H1 (cell line): ENCODE measurements around the gene YPEL5. TPM values are rescaled to one million over a fixed set of nuclear protein-coding genes. Genes with fewer than 3 reads are reported as not detected.

Source experiments
- CTCF ChIA-PET: fragments of 300-600 bp; sonication (Branson Sonifier 250); formaldehyde crosslinking; loops from one replicate; lab custom pipeline; 2021; ENCODE audit not compliant: partially characterized antibody; lab: Charles Lee
- POLR2A ChIA-PET: fragments of 300-600 bp; sonication (Branson Sonifier 250); formaldehyde crosslinking; loops from one replicate; lab custom pipeline; 2021; ENCODE audit warnings: inconsistent platforms; ENCODE audit not compliant: partially characterized antibody; lab: Charles Lee
- DNase-seq, 2 experiments: peaks; one replicate each; pipeline versions ENCODE4 v3.0.0 to v3.0.0-alpha.2; 2010 to 2022; ENCODE audit warnings: low spot score in 2 of 2, low read depth in 1 of 2, mixed read lengths in 1 of 2
- FAIRE-seq: peaks from 2 replicates; lab custom pipeline; 2011; peaks lifted over from hg19 to GRCh38; lab: Jason Lieb, UNC
- H2AFZ ChIP-seq: 2 replicates; pipeline ENCODE4 v1.8.1; 2012; ENCODE audit warnings: low read length, inconsistent platforms
- H2AK5ac ChIP-seq: 2 replicates; pipeline ENCODE4 v1.6.1; 2013; ENCODE audit warnings: low read depth, low read length
- H2BK120ac ChIP-seq: replicated peaks from 2 replicates; pipeline ENCODE3; 2013; ENCODE audit warnings: low read depth, low read length, inconsistent platforms
- H2BK12ac ChIP-seq: 2 replicates; pipeline ENCODE4 v1.6.1; 2013; ENCODE audit warnings: low read depth, low read length
- H2BK15ac ChIP-seq: 2 replicates; pipeline ENCODE4 v1.6.1; 2013; ENCODE audit warnings: low read length
- H2BK20ac ChIP-seq: 2 replicates; pipeline ENCODE4 v1.6.1; 2013; ENCODE audit warnings: low read length
- H2BK5ac ChIP-seq: 2 replicates; pipeline ENCODE4 v1.6.1; 2013; ENCODE audit warnings: low read depth, low read length
- H3K14ac ChIP-seq: 2 replicates; pipeline ENCODE4 v1.6.1; 2013; ENCODE audit warnings: inconsistent platforms; ENCODE audit not compliant: insufficient read length
- H3K18ac ChIP-seq: 2 replicates; pipeline ENCODE4 v1.6.1; 2013; ENCODE audit warnings: low read length; ENCODE audit errors: extremely low read depth
- H3K23ac ChIP-seq: 2 replicates; pipeline ENCODE4 v1.6.1; 2013; ENCODE audit warnings: inconsistent platforms; ENCODE audit not compliant: insufficient read length
- H3K23me2 ChIP-seq: 2 replicates; pipeline ENCODE4 v1.6.1; 2013; ENCODE audit warnings: low read depth, low read length
- H3K27ac ChIP-seq: 2 replicates; pipeline ENCODE4 v1.6.1; 2011; ENCODE audit warnings: low read depth, low read length, inconsistent platforms
- H3K27me3 ChIP-seq, 4 experiments: replicated peaks in 1 of 4; 1 replicate in 1 of 4; 2 replicates in 3 of 4; pipeline versions ENCODE4 v1.6.1 to v1.8.1; 2011 to 2013; ENCODE audit warnings: low read length in 3 of 4, mild to moderate bottlenecking in 3 of 4, inconsistent platforms in 2 of 4, mixed read lengths in 2 of 4, moderate library complexity in 1 of 4; ENCODE audit not compliant: control insufficient read depth in 3 of 4, insufficient read depth in 3 of 4; ENCODE audit errors: extremely low read depth in 1 of 4
- H3K36me3 ChIP-seq, 4 experiments: 2 replicates each; pipeline versions ENCODE4 v1.6.1 to v1.8.1; 2011 to 2013; ENCODE audit warnings: mild to moderate bottlenecking in 4 of 4, low read length in 3 of 4, moderate library complexity in 2 of 4, control low read depth in 1 of 4, inconsistent platforms in 1 of 4; ENCODE audit not compliant: insufficient read depth in 4 of 4, control insufficient read depth in 2 of 4
- H3K4ac ChIP-seq: replicated peaks from 2 replicates; pipeline ENCODE3; 2013; ENCODE audit warnings: low read length, low read depth, mixed read lengths, inconsistent platforms; ENCODE audit not compliant: insufficient read length
- H3K4me1 ChIP-seq, 4 experiments: replicated peaks in 1 of 4; 1 replicate in 1 of 4; 2 replicates in 3 of 4; pipeline versions ENCODE4 v1.6.1 to v1.8.1; 2011 to 2013; ENCODE audit warnings: low read length in 3 of 4, inconsistent platforms in 2 of 4, mixed read lengths in 1 of 4; ENCODE audit not compliant: insufficient read depth in 4 of 4, control insufficient read depth in 3 of 4
- H3K4me2 ChIP-seq, 2 experiments: 2 replicates each; pipeline versions ENCODE4 v1.6.1 to v1.8.1; 2011 to 2013; ENCODE audit warnings: low read depth in 2 of 2, low read length in 2 of 2, control low read depth in 1 of 2, inconsistent platforms in 1 of 2, mild to moderate bottlenecking in 1 of 2; ENCODE audit not compliant: insufficient read depth in 1 of 2
- H3K4me3 ChIP-seq, 4 experiments: fragments of 200-600, 300-600 bp in 1 of 4; sonication (generic), shearing (Covaris generic), sonication (Bioruptor Twin) in 1 of 4; 2 replicates each; pipeline versions ENCODE4 v1.5.1 to v1.8.1; 2011 to 2016; ENCODE audit warnings: low read length in 4 of 4, low read depth in 3 of 4, control low read depth in 2 of 4, inconsistent platforms in 2 of 4, mild to moderate bottlenecking in 2 of 4, mixed read lengths in 1 of 4, moderate library complexity in 1 of 4; ENCODE audit not compliant: insufficient read depth in 2 of 4; ENCODE audit errors: extremely low read depth in 1 of 4
- H3K56ac ChIP-seq: replicated peaks from 2 replicates; pipeline ENCODE3; 2013; ENCODE audit warnings: low read depth, mild to moderate bottlenecking, mixed read lengths, low read length, inconsistent platforms; ENCODE audit not compliant: insufficient read length
- H3K79me1 ChIP-seq: 2 replicates; pipeline ENCODE4 v1.6.1; 2013; ENCODE audit warnings: low read depth, low read length, control low read depth
- H3K79me2 ChIP-seq, 2 experiments: 2 replicates each; pipeline versions ENCODE4 v1.6.1 to v1.8.1; 2012 to 2013; ENCODE audit warnings: low read length in 2 of 2, mild to moderate bottlenecking in 2 of 2, inconsistent platforms in 1 of 2; ENCODE audit not compliant: insufficient read depth in 2 of 2, control insufficient read depth in 1 of 2
- H3K9ac ChIP-seq, 4 experiments: replicated peaks in 1 of 4; 1 replicate in 1 of 4; 2 replicates in 3 of 4; pipeline versions ENCODE4 v1.6.1 to v1.8.1; 2011 to 2013; ENCODE audit warnings: low read depth in 3 of 4, low read length in 3 of 4, control low read depth in 2 of 4, mild to moderate bottlenecking in 2 of 4, moderate library complexity in 2 of 4, inconsistent platforms in 1 of 4; ENCODE audit errors: extremely low read depth in 1 of 4
- H3K9me3 ChIP-seq, 2 experiments: 2 replicates each; pipeline versions ENCODE4 v1.6.1 to v1.8.1; 2012 to 2013; ENCODE audit warnings: mild to moderate bottlenecking in 2 of 2, moderate library complexity in 2 of 2, control low read depth in 1 of 2, inconsistent platforms in 1 of 2, low read depth in 1 of 2, low read length in 1 of 2, mixed read lengths in 1 of 2; ENCODE audit not compliant: insufficient read depth in 2 of 2
- H4K20me1 ChIP-seq, 2 experiments: replicated peaks in 1 of 2; 2 replicates each; pipeline versions ENCODE3 to v1.8.1; 2011 to 2013; ENCODE audit warnings: inconsistent platforms in 2 of 2, low read length in 2 of 2, mild to moderate bottlenecking in 1 of 2; ENCODE audit not compliant: insufficient read depth in 2 of 2, control insufficient read depth in 1 of 2
- H4K5ac ChIP-seq: 2 replicates; pipeline ENCODE4 v1.6.1; 2013; ENCODE audit warnings: low read length, low read depth, mixed read lengths, inconsistent platforms; ENCODE audit not compliant: insufficient read length
- H4K8ac ChIP-seq: 2 replicates; pipeline ENCODE4 v1.8.0; 2013; ENCODE audit warnings: mild to moderate bottlenecking, moderate library complexity, low read length, inconsistent platforms; ENCODE audit not compliant: insufficient read depth; ENCODE audit errors: extremely low read depth
- H4K91ac ChIP-seq: replicated peaks from 2 replicates; pipeline ENCODE3; 2013; ENCODE audit warnings: low read length, mixed read lengths, inconsistent platforms; ENCODE audit not compliant: insufficient read length
- CHD1 ChIP-seq: IDR thresholded peaks from 2 replicates; pipeline ENCODE4 v1.6.1; 2012; ENCODE audit warnings: low read depth, low read length, improper control_type of control experiment
- FOSL1 ChIP-seq: IDR thresholded peaks from 2 replicates; pipeline ENCODE4 v1.6.1; 2011; ENCODE audit warnings: mild to moderate bottlenecking, low read depth, low read length, moderate library complexity; ENCODE audit not compliant: insufficient read depth
- HDAC6 ChIP-seq: IDR thresholded peaks from one replicate; pipeline ENCODE4 v1.7.1; 2012; ENCODE audit warnings: low read depth, mild to moderate bottlenecking, inconsistent platforms, low read length, moderate library complexity
- NRF1 ChIP-seq: IDR thresholded peaks from 2 replicates; pipeline ENCODE4 v1.6.1; 2011; ENCODE audit warnings: mild to moderate bottlenecking, low read depth, low read length, improper control_type of control experiment
- WGBS, 2 experiments: shearing (Covaris generic) in 1 of 2; methylation state at CpG; one replicate each; pipeline versions ENCODE4 v1.1.6 to v1.1.7; 2013 to 2015; ENCODE audit warnings: low lambda C conversion rate in 2 of 2, mixed read lengths in 2 of 2, inconsistent platforms in 1 of 2, low coverage in 1 of 2, missing lambda C conversion rate in 1 of 2; ENCODE audit not compliant: insufficient replicate concordance in 2 of 2, insufficient coverage in 1 of 2, insufficient read length in 1 of 2; ENCODE audit errors: extremely low coverage in 1 of 2, missing lambda C conversion rate in 1 of 2; 5-methylcytosine and 5-hydroxymethylcytosine counted together
- polyA plus RNA-seq, 7 experiments: library from polyadenylated mRNA; depleted of rRNA in 3 of 7; stranded (reverse) in 5 of 7; unstranded in 2 of 7; fragments of >200 nt in 5 of 7; fragments of 200-250 nt in 2 of 7; gene quantifications; 1 replicate in 5 of 7; 2 replicates in 1 of 7; 4 replicates in 1 of 7; pipeline versions ENCODE4 v1.2.1 to v1.2.3, GENCODE V29; 2011 to 2013; ENCODE audit warnings: missing spikeins in 2 of 7, mixed read lengths in 2 of 7
- total RNA-seq: library from RNA; stranded (reverse); fragmentation: NEBNext Ultra II Directional; extraction: Animal tissue kit (Norgen Biotek cat#: 25700); gene quantifications from 2 replicates; pipeline ENCODE4 v1.2.1, GENCODE V29; 2021

Gene YPEL5
- total and polyA plus RNA-seq, 2 of the 8 experiments (the other 6 are each of a cell fraction or from before 2014, with no cell fraction given): 18.5 to 28.0 TPM

GRCh38 chr2:30112561-30112960 is 34.2 kb upstream of the YPEL5 start:
- Histone ChIP-seq H2BK120ac (no peak overlapping the region), H3K4ac (no peak overlapping the region), H2AFZ (no peak overlapping the region), H2BK20ac (no peak overlapping the region), H3K14ac (no peak overlapping the region), H3K27me3 (no peaks in the 10 kb centered on the region), H3K4me1 (peaks cover 0 to 7% (median 2%) of the 10 kb centered on the region in 4 experiments; a peak in 2 of 7 replicates), H2BK15ac (no peak overlapping the region), H3K9ac (no peak overlapping the region), H3K23me2 (no peaks in the 10 kb centered on the region), H2AK5ac (no peak overlapping the region), H4K91ac (no peak overlapping the region), H3K56ac (no peak overlapping the region), H3K23ac (no peak overlapping the region), H3K27ac (no peak overlapping the region), H3K4me3 (no peak overlapping the region), H3K9me3 (no peaks in the 10 kb centered on the region), H4K8ac (no peak overlapping the region), H3K79me1 (no peaks in the 10 kb centered on the region), H4K5ac (no peak overlapping the region), H4K20me1 (no peaks in the 10 kb centered on the region), H3K79me2 (no peaks in the 10 kb centered on the region), H3K18ac (no peak overlapping the region), H2BK5ac (no peak overlapping the region), H3K36me3 (no peaks in the 10 kb centered on the region), H2BK12ac (no peak overlapping the region), H3K4me2 (no peak overlapping the region)
- FAIRE-seq (no peak), DNase-seq (no peak)
- ChIA-PET CTCF (interaction anchor here (1.2 to 8.0 kb wide), 4 partner anchors 21 to 52 kb away, joined by 4 to 99 read pairs (median 8); no protein-coding TSS in a partner anchor), POLR2A (interaction anchor here (1.1 kb wide), 1 partner anchor 71 kb away, joined by 3 read pairs; no protein-coding TSS in a partner anchor)
- no peak for TF ChIP-seq FOSL1
- TF ChIP-seq NRF1: no peak
- TF ChIP-seq HDAC6: no peak
- no peak for TF ChIP-seq CHD1
- WGBS, 2 experiments: 91% methylated on average over 10 of the region's 10 CpGs; no CpG with 5 or more reads in 1 of the 2 experiments
